ENCODE data around the gene ARID1B. TPM values are rescaled to one million over a fixed set of nuclear protein-coding genes. Genes with fewer than 3 reads are reported as not detected.

The ARID1B gene
- total and polyA plus RNA-seq, 2 of the 13 experiments (the other 11 are each of a cell fraction or from before 2014, with no cell fraction given), result 20.1 to 32.6 TPM

DNA sequence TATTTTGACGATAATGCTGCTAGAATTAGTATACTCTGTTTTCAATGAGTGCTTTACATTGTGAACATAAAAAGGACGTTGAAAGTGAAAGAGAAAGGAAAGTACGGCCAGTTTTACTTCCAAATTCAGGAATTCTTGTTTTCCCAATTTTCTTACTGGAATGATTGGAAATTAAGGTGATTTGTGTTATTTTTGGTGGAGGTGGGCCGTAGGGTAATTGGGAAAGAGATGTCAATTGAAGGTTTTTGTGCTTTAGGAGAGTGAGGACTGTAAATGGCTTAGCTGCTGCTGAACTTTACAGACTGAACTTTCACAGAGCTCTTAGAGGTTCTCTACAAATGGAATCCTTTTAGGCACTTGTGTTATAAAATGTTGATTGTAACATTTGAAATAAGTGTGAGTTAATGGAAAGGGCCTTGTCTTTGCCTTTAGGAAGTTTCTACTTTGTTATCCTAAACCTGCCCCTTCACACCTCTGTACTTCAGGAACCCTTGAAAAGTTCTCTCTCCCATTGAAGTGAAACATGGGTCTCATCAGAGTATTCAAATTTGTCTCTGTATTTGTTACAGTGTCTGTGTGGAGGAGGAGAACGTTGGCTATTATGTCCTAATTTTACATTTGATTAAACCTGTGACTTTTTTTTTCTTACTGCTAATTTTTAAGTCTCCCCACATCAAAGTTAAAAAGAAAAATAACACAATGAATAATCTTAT, 256.4 kb downstream of the ARID1B start:
- H3K4me2 ChIP-seq (ENCODE audit: low read depth, low read length), result peak overlapping the region; percentile 40
- H3K9me3 ChIP-seq (ENCODE audit: low read length), result no peaks in the 10 kb centered on the region
- H4K20me1 ChIP-seq (ENCODE audit: insufficient read depth, low read length), result 0 out of 2 replicates have a peak, but pooled peaks cover 6% of the 10 kb centered on the region
- in situ Hi-C loops (cut with HindIII; ENCODE audit: extremely low pct_ligation_motif_present, low pct_unique_long_range_greater_than_20kb), result loop anchor here (10.0 kb wide), 1 partner anchor 151 kb away; no protein-coding TSS in a partner anchor
- H3K4me3 ChIP-seq (replicated peaks in 1 of 3; ENCODE audit: insufficient read depth in 1 of 3, low read depth in 2 of 3, low read length in 3 of 3), result 0 out of 6 replicates have a peak overlapping the region, but pooled peaks of 1 of the 3 experiments have one; percentile 2
- H2AFZ ChIP-seq (ENCODE audit: low read length), result no peak overlapping the region
- CTCF ChIA-PET (ENCODE audit: low intra/inter-chr PET ratio, low total read pairs), result no interaction called here
- no peak for FAIRE-seq
- intact Hi-C loops (cut with micrococcal nuclease; ENCODE audit: unreplicated experiment), result loop anchor here (1.0 to 5.0 kb wide), 2 partner anchors 151 to 239 kb away; no protein-coding TSS in a partner anchor
- WGBS (ENCODE audit: low lambda C conversion rate), result 79% methylated on average over 5 of the region's 5 CpGs
- ATAC-seq, result no peak
- DNase-seq (ENCODE audit: low spot score), result no peak
- POLR2A ChIA-PET, result no interaction called here
- H3K27ac ChIP-seq (ENCODE audit: extremely low read length, insufficient read depth, low read length), result no peak overlapping the region
- H3K36me3 ChIP-seq (replicated peaks in 1 of 2; ENCODE audit: control insufficient read depth in 1 of 2, insufficient read depth in 2 of 2, low read length in 2 of 2), result no peaks in the 10 kb centered on the region; a peak in 1 of 5 replicates
- BruUV-seq (replicated peaks), result no TSS peak
- H3K9ac ChIP-seq (ENCODE audit: insufficient read depth, low read depth, low read length), result peak overlapping the region; percentile 17; the same call in 1 of the 2 replicates
- H3K79me2 ChIP-seq (ENCODE audit: insufficient read depth, low read length), result peaks cover 6% of the 10 kb centered on the region
- no peaks in the 10 kb centered on the region for H3K27me3 ChIP-seq (ENCODE audit: control insufficient read depth in 1 of 2, insufficient read depth in 2 of 2, low read length in 2 of 2)
- peaks cover 14% of the 10 kb centered on the region for H3K4me1 ChIP-seq (ENCODE audit: insufficient read depth, low read length)
- no peak for TF ChIP-seq NR2F6 (IDR thresholded peaks at IDR 0.05)
- TF ChIP-seq NR2F6 (CRISPR knock-in tag; IDR thresholded peaks at IDR 0.05), result no peak
- TF ChIP-seq, protein P1, sequence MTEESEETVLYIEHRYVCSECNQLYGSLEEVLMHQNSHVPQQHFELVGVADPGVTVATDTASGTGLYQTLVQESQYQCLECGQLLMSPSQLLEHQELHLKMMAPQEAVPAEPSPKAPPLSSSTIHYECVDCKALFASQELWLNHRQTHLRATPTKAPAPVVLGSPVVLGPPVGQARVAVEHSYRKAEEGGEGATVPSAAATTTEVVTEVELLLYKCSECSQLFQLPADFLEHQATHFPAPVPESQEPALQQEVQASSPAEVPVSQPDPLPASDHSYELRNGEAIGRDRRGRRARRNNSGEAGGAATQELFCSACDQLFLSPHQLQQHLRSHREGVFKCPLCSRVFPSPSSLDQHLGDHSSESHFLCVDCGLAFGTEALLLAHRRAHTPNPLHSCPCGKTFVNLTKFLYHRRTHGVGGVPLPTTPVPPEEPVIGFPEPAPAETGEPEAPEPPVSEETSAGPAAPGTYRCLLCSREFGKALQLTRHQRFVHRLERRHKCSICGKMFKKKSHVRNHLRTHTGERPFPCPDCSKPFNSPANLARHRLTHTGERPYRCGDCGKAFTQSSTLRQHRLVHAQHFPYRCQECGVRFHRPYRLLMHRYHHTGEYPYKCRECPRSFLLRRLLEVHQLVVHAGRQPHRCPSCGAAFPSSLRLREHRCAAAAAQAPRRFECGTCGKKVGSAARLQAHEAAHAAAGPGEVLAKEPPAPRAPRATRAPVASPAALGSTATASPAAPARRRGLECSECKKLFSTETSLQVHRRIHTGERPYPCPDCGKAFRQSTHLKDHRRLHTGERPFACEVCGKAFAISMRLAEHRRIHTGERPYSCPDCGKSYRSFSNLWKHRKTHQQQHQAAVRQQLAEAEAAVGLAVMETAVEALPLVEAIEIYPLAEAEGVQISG (CRISPR knock-in tag; IDR thresholded peaks at IDR 0.05), result no peak
- TF ChIP-seq ZSCAN20 (CRISPR knock-in tag; IDR thresholded peaks at IDR 0.05; ENCODE audit: borderline replicate concordance), result no peak
- TF ChIP-seq, protein P2, sequence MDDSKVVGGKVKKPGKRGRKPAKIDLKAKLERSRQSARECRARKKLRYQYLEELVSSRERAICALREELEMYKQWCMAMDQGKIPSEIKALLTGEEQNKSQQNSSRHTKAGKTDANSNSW (CRISPR knock-in tag; IDR thresholded peaks at IDR 0.05; ENCODE audit: borderline replicate concordance), result no peak
- TF ChIP-seq CC2D1A (CRISPR knock-in tag; IDR thresholded peaks at IDR 0.05), result no peak
- TF ChIP-seq ZNF230 (CRISPR knock-in tag; IDR thresholded peaks at IDR 0.05), result no peak
- TF ChIP-seq SAFB2 (CRISPR knock-in tag; IDR thresholded peaks at IDR 0.05; ENCODE audit: borderline replicate concordance, low read depth), result no peak
- no peak for TF ChIP-seq MED13 (CRISPR knock-in tag; IDR thresholded peaks at IDR 0.05)
- no peak for TF ChIP-seq ATM (IDR thresholded peaks at IDR 0.05; ENCODE audit: borderline replicate concordance)
- TF ChIP-seq, protein P3, sequence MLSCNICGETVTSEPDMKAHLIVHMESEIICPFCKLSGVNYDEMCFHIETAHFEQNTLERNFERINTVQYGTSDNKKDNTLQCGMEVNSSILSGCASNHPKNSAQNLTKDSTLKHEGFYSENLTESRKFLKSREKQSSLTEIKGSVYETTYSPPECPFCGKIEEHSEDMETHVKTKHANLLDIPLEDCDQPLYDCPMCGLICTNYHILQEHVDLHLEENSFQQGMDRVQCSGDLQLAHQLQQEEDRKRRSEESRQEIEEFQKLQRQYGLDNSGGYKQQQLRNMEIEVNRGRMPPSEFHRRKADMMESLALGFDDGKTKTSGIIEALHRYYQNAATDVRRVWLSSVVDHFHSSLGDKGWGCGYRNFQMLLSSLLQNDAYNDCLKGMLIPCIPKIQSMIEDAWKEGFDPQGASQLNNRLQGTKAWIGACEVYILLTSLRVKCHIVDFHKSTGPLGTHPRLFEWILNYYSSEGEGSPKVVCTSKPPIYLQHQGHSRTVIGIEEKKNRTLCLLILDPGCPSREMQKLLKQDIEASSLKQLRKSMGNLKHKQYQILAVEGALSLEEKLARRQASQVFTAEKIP (CRISPR knock-in tag; IDR thresholded peaks at IDR 0.05; ENCODE audit: borderline replicate concordance), result no peak
- TF ChIP-seq, protein P4, sequence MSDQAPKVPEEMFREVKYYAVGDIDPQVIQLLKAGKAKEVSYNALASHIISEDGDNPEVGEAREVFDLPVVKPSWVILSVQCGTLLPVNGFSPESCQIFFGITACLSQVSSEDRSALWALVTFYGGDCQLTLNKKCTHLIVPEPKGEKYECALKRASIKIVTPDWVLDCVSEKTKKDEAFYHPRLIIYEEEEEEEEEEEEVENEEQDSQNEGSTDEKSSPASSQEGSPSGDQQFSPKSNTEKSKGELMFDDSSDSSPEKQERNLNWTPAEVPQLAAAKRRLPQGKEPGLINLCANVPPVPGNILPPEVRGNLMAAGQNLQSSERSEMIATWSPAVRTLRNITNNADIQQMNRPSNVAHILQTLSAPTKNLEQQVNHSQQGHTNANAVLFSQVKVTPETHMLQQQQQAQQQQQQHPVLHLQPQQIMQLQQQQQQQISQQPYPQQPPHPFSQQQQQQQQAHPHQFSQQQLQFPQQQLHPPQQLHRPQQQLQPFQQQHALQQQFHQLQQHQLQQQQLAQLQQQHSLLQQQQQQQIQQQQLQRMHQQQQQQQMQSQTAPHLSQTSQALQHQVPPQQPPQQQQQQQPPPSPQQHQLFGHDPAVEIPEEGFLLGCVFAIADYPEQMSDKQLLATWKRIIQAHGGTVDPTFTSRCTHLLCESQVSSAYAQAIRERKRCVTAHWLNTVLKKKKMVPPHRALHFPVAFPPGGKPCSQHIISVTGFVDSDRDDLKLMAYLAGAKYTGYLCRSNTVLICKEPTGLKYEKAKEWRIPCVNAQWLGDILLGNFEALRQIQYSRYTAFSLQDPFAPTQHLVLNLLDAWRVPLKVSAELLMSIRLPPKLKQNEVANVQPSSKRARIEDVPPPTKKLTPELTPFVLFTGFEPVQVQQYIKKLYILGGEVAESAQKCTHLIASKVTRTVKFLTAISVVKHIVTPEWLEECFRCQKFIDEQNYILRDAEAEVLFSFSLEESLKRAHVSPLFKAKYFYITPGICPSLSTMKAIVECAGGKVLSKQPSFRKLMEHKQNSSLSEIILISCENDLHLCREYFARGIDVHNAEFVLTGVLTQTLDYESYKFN (CRISPR knock-in tag; conservative IDR thresholded peaks at IDR 0.05), result no peak
